ENCODE data around the gene RSPH1. TPM values are rescaled to one million over a fixed set of nuclear protein-coding genes. Genes with fewer than 3 reads are reported as not detected.
A peak's percentile ranks its signal among the peaks of the same experiment; 100 is the strongest.

Gene RSPH1
- polyA plus RNA-seq (2013, experiment 1 of 2; ENCODE audit: insufficient read length): not detected
- 0.09 TPM for polyA plus RNA-seq (2013, experiment 2 of 2; ENCODE audit: insufficient read length)

- DNase-seq: peak; percentile 98
Measured at GRCh38 chr21:42496120-42496838, at the start of gene RSPH1. Gene RSPH1, minus strand, starts transcription at chr21:42496224. Its CDS starts 38 bp downstream, at chr21:42496186.

GRCh38 chr21:42545745-42546144 is 49.7 kb upstream of the RSPH1 start:
- DNase-seq: no peak

DNA sequence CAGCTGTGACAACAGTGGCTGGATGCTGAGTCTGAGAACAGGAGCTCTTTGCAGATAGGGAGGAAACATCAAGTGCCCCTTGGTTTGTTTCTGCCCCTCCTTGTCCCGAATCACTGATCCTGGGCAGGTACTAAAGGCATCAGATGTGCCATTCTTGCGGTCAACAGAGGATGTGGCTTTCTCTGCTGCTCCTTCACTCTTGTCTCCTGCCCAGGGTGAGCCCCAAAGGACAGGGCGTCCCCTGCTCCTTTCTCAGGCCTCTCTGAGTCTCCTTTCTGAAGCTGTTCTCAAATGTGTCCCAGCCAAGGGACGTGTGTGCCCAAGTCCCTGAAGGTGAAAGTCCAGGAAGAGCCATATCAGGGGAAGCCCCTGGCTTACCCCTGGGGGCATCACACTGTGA is 49.3 kb upstream of the RSPH1 start:
- DNase-seq: no peak

DNA sequence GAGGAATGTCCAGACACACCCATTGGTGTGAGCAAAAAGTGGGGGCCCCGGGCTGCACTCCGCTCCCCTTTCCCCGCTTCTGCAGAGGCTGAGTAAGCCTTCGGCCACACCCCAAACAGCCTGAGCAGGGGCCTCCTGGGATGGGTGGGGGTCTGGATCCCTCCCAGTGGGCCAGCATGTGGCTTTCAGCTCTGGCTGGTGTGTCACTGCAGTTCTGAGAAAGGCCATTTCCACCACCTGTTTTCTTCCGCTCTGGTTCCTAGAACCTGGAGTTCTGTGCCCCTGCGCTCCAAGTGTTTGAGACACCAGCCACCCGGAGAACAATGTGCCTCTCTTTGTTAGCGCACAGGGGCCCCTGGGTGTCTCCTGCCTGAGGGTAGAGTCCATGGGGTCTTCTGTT is 48.5 kb upstream of the RSPH1 start:
- no peak for DNase-seq

- DNase-seq: no peak
Measured at GRCh38 chr21:42543106-42543847, 47.3 kb upstream of the RSPH1 start.

DNA sequence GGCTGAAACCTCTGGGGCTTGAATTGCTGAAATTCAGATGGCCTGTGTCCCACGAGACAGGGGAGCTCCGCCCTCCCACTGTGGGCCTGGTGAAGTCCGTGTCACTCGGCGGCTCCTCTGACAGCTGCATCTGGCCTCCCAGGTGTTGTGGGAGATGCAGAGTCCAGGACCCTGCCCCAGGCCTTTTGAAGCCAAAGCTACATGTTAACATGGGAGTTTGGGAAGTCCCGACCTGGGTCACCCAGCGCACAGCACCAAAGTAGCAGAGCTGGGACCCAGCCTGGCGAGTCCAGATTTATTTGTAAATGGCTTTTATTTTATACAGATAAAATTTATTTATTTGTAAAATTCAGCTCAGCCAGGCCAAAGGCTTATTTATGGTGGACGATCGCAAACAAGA is 46.6 kb upstream of the RSPH1 start:
- no peak for DNase-seq

GRCh38 chr21:42542196-42542595 is 46.2 kb upstream of the RSPH1 start:
- no peak for DNase-seq

- DNase-seq: no peak
Measured at GRCh38 chr21:42541618-42542017, 45.6 kb upstream of the RSPH1 start.

GRCh38 chr21:42541174-42541573 is 45.1 kb upstream of the RSPH1 start:
- no peak for DNase-seq

DNA sequence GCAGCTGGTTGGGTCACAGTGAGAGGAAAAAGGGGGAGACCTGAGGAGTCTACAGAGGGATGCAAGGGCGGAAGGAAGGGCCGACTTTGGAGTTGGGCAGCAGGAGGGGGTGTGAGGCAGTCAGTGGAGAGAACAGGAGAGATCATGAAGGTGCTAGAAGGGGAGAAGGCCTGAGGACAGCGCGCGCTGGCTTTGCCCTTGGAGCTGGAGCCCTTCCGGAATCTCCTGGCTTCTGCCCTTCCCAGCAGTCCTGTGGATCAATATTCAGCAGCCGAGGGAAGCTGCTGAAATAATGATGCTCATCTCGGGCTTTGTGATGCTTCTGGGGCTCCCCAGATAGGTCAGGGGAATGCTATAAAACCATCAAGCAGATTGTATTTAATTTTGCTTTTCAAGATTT is 44.4 kb upstream of the RSPH1 start:
- no peak for DNase-seq

- DNase-seq: no peak
Measured at GRCh38 chr21:42539931-42540343, 43.9 kb upstream of the RSPH1 start.

DNA sequence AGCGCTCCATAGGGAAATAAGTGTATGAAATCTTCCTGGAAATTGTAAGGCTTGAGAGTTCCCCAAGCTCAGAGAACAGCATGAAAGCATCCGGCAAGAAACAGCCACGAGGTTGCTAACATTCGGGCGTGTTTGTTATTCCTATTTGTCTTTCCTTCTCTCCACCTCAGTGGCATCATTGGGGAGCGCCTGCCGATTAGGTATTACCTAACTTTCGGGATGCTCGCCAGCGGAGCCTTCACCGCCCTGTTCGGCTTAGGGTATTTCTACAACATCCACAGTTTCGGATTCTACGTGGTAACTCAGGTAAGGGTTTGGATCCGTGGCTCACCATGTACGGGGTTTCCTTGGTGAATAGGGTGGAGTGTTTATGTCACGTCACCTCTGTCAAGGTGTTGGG is 43.3 kb upstream of the RSPH1 start:
- DNase-seq: no peak

DNA sequence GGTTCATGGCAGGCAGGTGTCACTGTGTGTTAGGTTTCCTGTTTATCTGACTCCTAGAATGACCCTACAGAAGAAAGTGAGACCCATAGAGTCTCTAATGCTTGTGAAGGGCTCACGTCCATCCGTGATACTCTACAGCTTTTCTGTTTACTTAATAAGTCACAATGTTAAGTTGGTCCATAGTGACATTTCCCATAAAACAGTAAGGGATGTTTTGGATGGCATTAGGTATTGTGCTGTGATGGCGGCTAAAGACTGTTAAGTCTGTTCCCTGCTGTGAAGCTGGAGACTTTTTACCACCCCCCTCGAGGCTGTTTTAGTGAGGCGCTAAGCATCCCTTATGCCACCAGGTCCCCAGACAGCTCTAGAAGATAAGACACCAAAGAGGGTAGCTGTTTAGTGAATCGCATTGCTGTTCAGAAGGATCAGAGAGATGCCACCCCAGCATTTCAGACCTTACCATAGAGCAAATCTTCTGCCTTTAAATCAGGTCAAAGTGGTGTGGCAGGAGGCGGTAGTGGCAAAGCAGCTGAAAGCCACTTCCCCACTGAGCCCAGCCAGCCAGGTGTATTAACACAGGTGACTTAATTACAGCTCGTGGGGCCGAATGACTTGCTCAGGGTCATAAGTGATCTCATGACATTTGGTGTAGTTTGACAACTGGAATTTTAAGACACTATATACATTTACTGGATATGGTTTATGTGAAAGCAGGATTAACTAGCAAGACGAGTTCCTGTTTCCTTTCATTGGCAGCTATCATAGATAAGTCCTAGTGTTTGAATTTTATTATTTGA is 42.7 kb upstream of the RSPH1 start:
- DNase-seq: no peak

DNA sequence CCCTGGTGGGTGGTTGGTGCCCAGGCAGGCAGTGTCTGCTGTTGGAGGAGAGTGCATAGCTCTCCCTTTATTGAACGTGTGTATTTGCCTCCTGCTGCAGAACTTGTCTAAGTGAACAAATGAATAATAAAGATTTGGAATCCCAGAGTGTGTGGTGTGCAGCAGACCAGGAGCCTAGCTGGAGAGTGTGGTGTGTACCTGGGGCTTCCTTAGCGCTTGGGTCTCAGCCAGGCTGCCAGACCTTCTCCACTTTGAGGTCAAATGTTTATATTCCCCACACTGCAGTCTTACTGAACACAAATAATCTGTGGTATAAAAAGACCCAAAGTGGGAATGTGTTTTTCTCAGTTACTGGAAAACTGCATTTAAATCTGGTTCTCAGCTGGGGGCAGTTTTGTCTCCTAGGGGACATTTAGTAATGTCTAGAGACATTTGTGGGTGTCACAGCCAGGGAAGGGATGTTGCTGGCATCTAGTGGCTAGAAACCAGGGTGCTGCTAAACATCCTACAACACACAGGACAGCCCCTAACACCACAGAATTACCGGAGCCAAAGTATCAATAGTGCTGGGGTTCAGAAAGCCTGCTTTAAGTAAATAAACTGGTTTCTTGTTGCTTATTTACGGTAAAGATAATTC is 41.2 kb upstream of the RSPH1 start:
- no peak for DNase-seq

DNA sequence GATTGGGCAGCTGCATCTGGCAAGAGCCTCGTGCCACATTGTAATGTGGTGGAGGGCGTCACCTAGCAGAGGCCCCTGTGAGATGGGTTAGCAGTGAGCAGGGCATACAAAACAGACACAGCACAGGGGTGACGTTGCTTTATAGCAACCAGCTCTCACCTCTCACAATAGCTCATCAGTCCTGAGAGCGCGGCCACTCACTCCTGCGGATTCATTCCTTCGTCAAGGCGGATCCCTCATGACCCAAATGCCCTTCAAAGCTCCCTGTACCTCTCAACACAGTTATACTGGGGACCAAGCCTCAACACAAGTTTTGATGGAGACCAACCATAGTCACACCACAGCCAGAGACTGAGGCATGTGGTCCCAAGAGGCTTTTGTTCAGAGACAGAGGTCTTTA is 40.6 kb upstream of the RSPH1 start:
- no peak for DNase-seq

DNA sequence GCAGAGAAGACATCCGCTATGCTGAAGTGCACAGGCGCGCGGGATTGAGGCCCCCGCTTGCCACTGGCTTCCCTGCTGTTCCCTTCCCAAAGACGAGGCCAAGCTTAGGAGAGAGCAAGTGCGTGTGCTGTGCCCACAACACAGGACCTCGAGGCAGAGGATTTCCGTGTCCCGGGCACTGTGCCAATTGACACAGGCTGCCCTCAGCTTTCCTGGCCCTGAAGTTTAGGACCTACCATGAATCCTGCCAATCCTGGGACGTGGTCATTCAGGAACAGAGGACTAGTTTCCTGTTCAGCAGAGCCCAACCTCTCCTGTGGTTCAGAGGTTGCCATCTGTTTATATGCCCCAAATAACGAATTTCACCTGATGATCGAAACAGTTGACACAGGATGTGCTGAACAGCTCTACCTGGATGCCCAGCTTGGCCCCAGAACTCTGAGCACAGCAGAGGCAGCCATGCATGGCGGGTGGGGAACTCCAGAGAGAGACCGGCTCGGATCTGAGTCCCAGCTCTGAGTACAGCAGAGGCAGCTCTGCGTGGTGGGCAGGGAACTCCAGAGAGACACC is 39.7 kb upstream of the RSPH1 start:
- no peak for DNase-seq

- no peak for DNase-seq
Measured at GRCh38 chr21:42534421-42535378, 38.7 kb upstream of the RSPH1 start.

DNA sequence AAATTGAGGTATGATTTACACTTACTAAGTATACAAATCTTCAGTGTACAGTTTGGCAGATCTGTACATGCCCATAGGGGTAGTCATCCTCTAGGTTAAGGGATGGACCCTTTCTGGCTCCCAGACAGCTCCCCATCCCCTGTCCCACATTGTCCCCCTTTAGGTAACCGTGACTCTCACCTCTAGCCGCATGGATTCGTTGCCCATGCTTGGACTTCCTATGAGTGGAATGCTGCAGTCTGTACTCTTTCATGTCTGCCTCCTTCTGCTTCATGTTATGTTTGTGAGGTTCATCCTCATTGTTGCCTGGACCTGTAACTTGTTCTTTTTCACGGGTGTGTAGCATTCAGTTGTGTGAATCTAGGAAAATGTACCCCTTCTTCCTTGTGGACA is 37.9 kb upstream of the RSPH1 start:
- DNase-seq: no peak

DNA sequence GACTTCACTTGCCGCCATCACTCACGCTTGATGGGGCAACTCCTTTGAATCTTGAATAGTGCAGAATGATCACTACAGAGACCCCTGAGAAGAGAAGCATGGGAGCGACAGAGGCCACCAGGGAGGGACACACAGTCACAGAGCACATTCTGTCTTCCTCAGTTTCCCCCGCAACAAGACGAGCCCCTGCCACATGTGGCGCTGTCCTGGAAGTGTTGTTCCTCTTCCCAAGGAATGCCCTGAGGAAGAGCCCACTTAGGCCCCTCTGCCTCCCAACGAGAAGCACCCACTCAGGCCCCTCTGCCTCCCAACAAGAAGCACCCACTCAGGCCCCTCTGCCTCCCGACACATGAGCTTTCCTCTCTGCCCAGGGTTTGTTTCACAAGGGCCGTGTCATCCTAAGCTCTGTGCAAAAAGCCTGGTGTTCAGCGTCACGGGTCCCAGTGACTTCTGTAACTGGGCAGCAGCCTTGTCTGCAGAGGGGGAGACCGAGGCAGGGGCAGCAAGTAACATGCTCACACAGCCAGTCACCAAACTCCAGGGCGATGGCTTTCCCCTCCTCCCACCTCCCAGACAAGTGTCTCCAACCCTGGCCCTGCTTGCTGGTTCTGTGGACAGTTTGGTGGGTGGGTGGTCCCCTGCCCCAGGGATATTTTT is 37.4 kb upstream of the RSPH1 start:
- DNase-seq: no peak

GRCh38 chr21:42532466-42533181 is 36.6 kb upstream of the RSPH1 start:
- no peak for DNase-seq
